ENCODE measurements around the gene SMIM27.
"Not testable (repeated sequence)": the region's sequence is repeated elsewhere in the genome, so short reads cannot be mapped to it uniquely, and the experiment has no call there.

SMIM27 gene

GRCh38 chr9:32596096-32596865 lies 44.2 kb downstream of the SMIM27 start:
- Histone ChIP-seq H3K9ac (ENCODE audit: low read depth, low read length) (no peak overlapping the region), H3K9me3 (ENCODE audit: control insufficient read depth, insufficient read depth, low read length) (no peaks in the 10 kb centered on the region), H3K27ac (ENCODE audit: low read depth, low read length) (no peak overlapping the region), H3K4me3 (ENCODE audit: low read depth, low read length) (no peak overlapping the region), H3K4me1 (ENCODE audit: control insufficient read depth, insufficient read depth, low read length) (no peaks in the 10 kb centered on the region), H3K27me3 (ENCODE audit: control insufficient read depth, insufficient read depth, low read length) (no peaks in the 10 kb centered on the region), H3K36me3 (ENCODE audit: control insufficient read depth, insufficient read depth, low read length) (no peaks in the 10 kb centered on the region)

GRCh38 chr9:32596936-32597335 lies 44.8 kb downstream of the SMIM27 start:
- H3K36me3 ChIP-seq (ENCODE audit: control insufficient read depth, insufficient read depth, low read length), result no peaks in the 10 kb centered on the region
- no peak overlapping the region for H3K9ac ChIP-seq (ENCODE audit: low read depth, low read length)
- no peak overlapping the region for H3K27ac ChIP-seq (ENCODE audit: low read depth, low read length)
- no peaks in the 10 kb centered on the region for H3K4me1 ChIP-seq (ENCODE audit: control insufficient read depth, insufficient read depth, low read length)
- no peaks in the 10 kb centered on the region for H3K27me3 ChIP-seq (ENCODE audit: control insufficient read depth, insufficient read depth, low read length)
- no peak overlapping the region for H3K4me3 ChIP-seq (ENCODE audit: low read depth, low read length)
- H3K9me3 ChIP-seq (ENCODE audit: control insufficient read depth, insufficient read depth, low read length), result no peaks in the 10 kb centered on the region

GRCh38 chr9:32599021-32599420 lies 46.9 kb downstream of the SMIM27 start:
- not testable (repeated sequence) for H3K36me3 ChIP-seq (ENCODE audit: control insufficient read depth, insufficient read depth, low read length); H3K9ac ChIP-seq (ENCODE audit: low read depth, low read length); H3K9me3 ChIP-seq (ENCODE audit: control insufficient read depth, insufficient read depth, low read length); H3K27me3 ChIP-seq (ENCODE audit: control insufficient read depth, insufficient read depth, low read length); H3K4me1 ChIP-seq (ENCODE audit: control insufficient read depth, insufficient read depth, low read length); H3K4me3 ChIP-seq (ENCODE audit: low read depth, low read length); H3K27ac ChIP-seq (ENCODE audit: low read depth, low read length)

Measured in HUES48 (cell line).